Endothelial cell of umbilical vein (primary cell): ENCODE measurements around the gene CLIC5. TPM values are rescaled to one million over a fixed set of nuclear protein-coding genes. Genes with fewer than 3 reads are reported as not detected.
A peak's percentile ranks its signal among the peaks of the same experiment; 100 is the strongest.

Experiments used
- BruUV-seq: library from RNA; stranded (reverse); fragments of 400-500 nt; replicated peaks from 2 replicates; lab custom pipeline; 2021; lab: Mats Ljungman, UMichigan
- CTCF ChIA-PET: fragments of 300-600, 350-600 bp; sonication (Branson Sonifier 250); formaldehyde crosslinking; loops from one replicate; lab custom pipeline; 2021; ENCODE audit warnings: antibody characterized with exemption, inconsistent platforms; lab: Charles Lee
- POLR2A ChIA-PET: fragments of 300-600, 350-600 bp; sonication (Branson Sonifier 250); formaldehyde crosslinking; loops from one replicate; lab custom pipeline; 2021; ENCODE audit warnings: antibody characterized with exemption, inconsistent platforms; lab: Charles Lee
- DNase-seq: peaks from one replicate; pipeline ENCODE4 v3.0.0-alpha.2; 2011; ENCODE audit warnings: low read depth, low spot score
- FAIRE-seq: peaks from 2 replicates; lab custom pipeline; 2011; peaks lifted over from hg19 to GRCh38; lab: Jason Lieb, UNC
- H2AFZ ChIP-seq: 2 replicates; pipeline ENCODE4 v1.6.0; 2012; ENCODE audit warnings: low read depth, low read length, control low read depth, inconsistent platforms
- H3K27ac ChIP-seq: 2 replicates; pipeline ENCODE4 v1.5.1; 2011; ENCODE audit warnings: low read depth, mild to moderate bottlenecking, control low read depth, low read length, moderate library complexity; ENCODE audit not compliant: insufficient read depth
- H3K27me3 ChIP-seq, 2 experiments: 2 replicates each; pipeline versions ENCODE4 v1.6.0 to v1.6.1; 2011; ENCODE audit warnings: low read length in 2 of 2, mixed read lengths in 1 of 2; ENCODE audit not compliant: control insufficient read depth in 2 of 2, insufficient read depth in 2 of 2
- H3K36me3 ChIP-seq, 2 experiments: 2 replicates in 1 of 2; 3 replicates in 1 of 2; pipeline ENCODE4 v1.5.1; 2011; ENCODE audit warnings: low read length in 2 of 2, mild to moderate bottlenecking in 1 of 2, moderate library complexity in 1 of 2; ENCODE audit not compliant: control insufficient read depth in 2 of 2, insufficient read depth in 2 of 2; ENCODE audit errors: extremely low read depth in 1 of 2
- H3K4me1 ChIP-seq: 3 replicates; pipeline ENCODE4 v1.5.1; 2011; ENCODE audit warnings: mild to moderate bottlenecking, low read length; ENCODE audit not compliant: control insufficient read depth, insufficient read depth; ENCODE audit errors: extremely low read depth
- H3K4me2 ChIP-seq: 2 replicates; pipeline ENCODE4 v1.6.1; 2011; ENCODE audit warnings: low read length, control low read depth, mixed read lengths; ENCODE audit not compliant: insufficient read depth
- H3K4me3 ChIP-seq, 3 experiments: fragments of 200-600 bp in 1 of 3; sonication (generic), shearing (Covaris generic) in 1 of 3; replicated peaks in 1 of 3; 2 replicates each; pipeline ENCODE4 v1.5.1; 2011 to 2016; ENCODE audit warnings: control low read depth in 3 of 3, low read length in 3 of 3, mild to moderate bottlenecking in 2 of 3, inconsistent platforms in 1 of 3, low read depth in 1 of 3, moderate library complexity in 1 of 3; ENCODE audit not compliant: insufficient read depth in 1 of 3
- H3K79me2 ChIP-seq: 2 replicates; pipeline ENCODE4 v1.6.0; 2012; ENCODE audit warnings: low read length, inconsistent platforms; ENCODE audit not compliant: control insufficient read depth, insufficient read depth
- H3K9ac ChIP-seq: replicated peaks from 2 replicates; pipeline ENCODE3; 2011; ENCODE audit warnings: low read length, control low read depth; ENCODE audit not compliant: insufficient read depth; ENCODE audit errors: extremely low read depth
- H3K9me1 ChIP-seq: replicated peaks from 3 replicates; pipeline ENCODE4 v1.6.0; 2011; ENCODE audit warnings: mild to moderate bottlenecking, low read length; ENCODE audit not compliant: control insufficient read depth, insufficient read depth; ENCODE audit errors: extremely low read depth
- H3K9me3 ChIP-seq: replicated peaks from 2 replicates; pipeline ENCODE4 v1.5.1; 2012; ENCODE audit warnings: low read length, inconsistent platforms; ENCODE audit not compliant: control insufficient read depth, insufficient read depth
- H4K20me1 ChIP-seq: replicated peaks from 2 replicates; pipeline ENCODE3; 2011; ENCODE audit warnings: mild to moderate bottlenecking, low read length; ENCODE audit not compliant: control insufficient read depth, insufficient read depth; ENCODE audit errors: extremely low read depth
- EZH2 ChIP-seq: IDR thresholded peaks from 2 replicates; pipeline ENCODE4 v1.6.1; 2012; ENCODE audit warnings: borderline replicate concordance, low read depth, mild to moderate bottlenecking, moderate library complexity, low read length, inconsistent platforms; ENCODE audit not compliant: severe bottlenecking
- FOS ChIP-seq: IDR thresholded peaks from 2 replicates; pipeline ENCODE4 v1.6.1; 2011; ENCODE audit warnings: mild to moderate bottlenecking, low read length, moderate library complexity, borderline replicate concordance; ENCODE audit not compliant: insufficient read depth
- GATA2 ChIP-seq: IDR thresholded peaks from 2 replicates; pipeline ENCODE4 v1.7.0; 2011; ENCODE audit warnings: low read depth, mild to moderate bottlenecking, moderate library complexity, mixed read lengths, low read length; ENCODE audit not compliant: insufficient read length, insufficient read depth
- JUN ChIP-seq: IDR thresholded peaks from 2 replicates; pipeline ENCODE4 v1.6.1; 2011; ENCODE audit warnings: borderline replicate concordance, low read depth; ENCODE audit not compliant: insufficient read length, insufficient read depth
- dilution Hi-C: fragments of 300-500 bp; cut with MboI; formaldehyde crosslinking; loops from one replicate; pipeline ENCODE4 v1.15.0; 2019; ENCODE audit warnings: low sequenced_read_pairs; ENCODE audit not compliant: extremely low pct_ligation_motif_present
- intact Hi-C: fragments of 100-400 bp; cut with micrococcal nuclease; formaldehyde crosslinking; loops from one replicate; pipeline ENCODE4 v1.10.0; 2022
- polyA plus RNA-seq, 4 experiments: library from polyadenylated mRNA; depleted of rRNA in 3 of 4; stranded (reverse) in 3 of 4; unstranded in 1 of 4; fragments of >200 nt; gene quantifications; 2 replicates each; pipeline versions ENCODE4 v1.2.1 to v1.2.3, GENCODE V29; 2011 to 2012; ENCODE audit warnings: missing spikeins in 1 of 4
- total RNA-seq: library from RNA; stranded (reverse); gene quantifications from 2 replicates; pipeline ENCODE4 v1.2.3, GENCODE V29; 2021
- TF ChIP-seq, protein P1 (sequence below), 2 donors: IDR thresholded peaks; 1 replicate in 1 of 2; 2 replicates in 1 of 2; pipeline ENCODE4 v1.5.1; 2011; ENCODE audit warnings: low read length in 2 of 2, mild to moderate bottlenecking in 2 of 2, moderate library complexity in 2 of 2, control low read depth in 1 of 2, inconsistent platforms in 1 of 2, low read depth in 1 of 2; ENCODE audit not compliant: insufficient read depth in 1 of 2; ENCODE audit errors: extremely low read depth in 1 of 2

Gene CLIC5
- total and polyA plus RNA-seq, 2 donors (not counting 3 experiments of a cell fraction or from before 2014, with no cell fraction given) = 0.07 TPM; not detected in 1

DNA sequence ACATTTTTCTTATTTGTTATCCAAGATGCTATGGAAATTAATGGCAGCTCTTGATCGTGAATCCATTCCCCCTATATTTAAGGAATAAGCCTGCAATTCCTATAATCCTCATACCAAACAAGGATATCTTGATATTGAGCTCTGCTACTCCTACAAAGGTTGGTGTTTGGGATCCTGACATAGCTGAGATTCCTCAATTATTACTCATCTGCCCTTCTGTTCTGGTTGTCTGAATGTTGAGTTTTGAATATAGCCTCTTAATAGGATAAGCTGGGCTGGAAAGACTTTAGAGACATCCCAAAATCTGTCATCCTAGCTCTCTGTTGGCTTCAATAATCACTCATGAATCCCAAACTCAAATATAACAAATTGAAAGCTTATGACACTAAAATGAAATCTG, 49.9 kb downstream of the CLIC5 start:
- POLR2A ChIA-PET = no interaction called here

DNA sequence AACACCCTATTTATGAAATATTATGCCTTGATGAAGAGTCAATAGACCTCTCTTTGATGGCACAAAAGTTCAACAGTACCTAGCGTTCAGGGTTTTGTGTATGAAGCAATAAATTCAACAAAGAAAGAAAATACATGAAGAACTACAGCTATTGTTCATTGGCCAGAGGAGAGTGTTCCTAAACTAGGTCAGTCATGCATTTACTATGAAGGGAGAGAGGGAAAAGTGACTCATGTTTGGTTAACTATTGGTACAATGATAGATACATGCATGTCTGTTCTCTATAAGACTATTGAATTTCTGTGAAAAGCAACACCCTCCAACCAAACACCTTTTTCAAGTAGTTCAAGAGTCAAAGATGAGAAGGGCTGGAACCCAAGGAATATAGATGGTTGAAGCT, 50.7 kb downstream of the CLIC5 start:
- no peak overlapping the region for H3K4me3 ChIP-seq
- H2AFZ ChIP-seq = no peak overlapping the region
- DNase-seq (no peak), FAIRE-seq (no peak)
- H4K20me1 ChIP-seq = no peaks in the 10 kb centered on the region
- H3K4me2 ChIP-seq = no peak overlapping the region
- H3K9me1 ChIP-seq = no peaks in the 10 kb centered on the region
- H3K27me3 ChIP-seq = no peaks in the 10 kb centered on the region
- TF ChIP-seq FOS (peak; percentile 26), JUN (no peak)
- POLR2A ChIA-PET = no interaction called here
- no TSS peak for BruUV-seq
- H3K4me1 ChIP-seq = no peaks in the 10 kb centered on the region
- H3K9ac ChIP-seq = no peak overlapping the region
- no peaks in the 10 kb centered on the region for H3K79me2 ChIP-seq
- CTCF ChIA-PET = no interaction called here
- dilution Hi-C loops (no loop called here), intact Hi-C loops (no loop called here)
- no peaks in the 10 kb centered on the region for H3K9me3 ChIP-seq
- no peaks in the 10 kb centered on the region for H3K36me3 ChIP-seq
- no peak overlapping the region for H3K27ac ChIP-seq

More for the DNA sequence above, 49.9 kb downstream of the CLIC5 start:
- dilution Hi-C loops (no loop called here), intact Hi-C loops (no loop called here)
- no TSS peak for BruUV-seq
- Histone ChIP-seq H3K9me1 (no peaks in the 10 kb centered on the region), H4K20me1 (no peaks in the 10 kb centered on the region), H3K27ac (no peak overlapping the region), H3K9ac (no peak overlapping the region), H3K9me3 (no peaks in the 10 kb centered on the region), H3K36me3 (no peaks in the 10 kb centered on the region), H3K79me2 (no peaks in the 10 kb centered on the region), H3K4me1 (no peaks in the 10 kb centered on the region), H2AFZ (no peak overlapping the region), H3K27me3 (no peaks in the 10 kb centered on the region), H3K4me2 (no peak overlapping the region), H3K4me3 (no peak overlapping the region)
- no peak for TF ChIP-seq EZH2
- peak; percentile 7 for TF ChIP-seq FOS
- TF ChIP-seq, protein P1, sequence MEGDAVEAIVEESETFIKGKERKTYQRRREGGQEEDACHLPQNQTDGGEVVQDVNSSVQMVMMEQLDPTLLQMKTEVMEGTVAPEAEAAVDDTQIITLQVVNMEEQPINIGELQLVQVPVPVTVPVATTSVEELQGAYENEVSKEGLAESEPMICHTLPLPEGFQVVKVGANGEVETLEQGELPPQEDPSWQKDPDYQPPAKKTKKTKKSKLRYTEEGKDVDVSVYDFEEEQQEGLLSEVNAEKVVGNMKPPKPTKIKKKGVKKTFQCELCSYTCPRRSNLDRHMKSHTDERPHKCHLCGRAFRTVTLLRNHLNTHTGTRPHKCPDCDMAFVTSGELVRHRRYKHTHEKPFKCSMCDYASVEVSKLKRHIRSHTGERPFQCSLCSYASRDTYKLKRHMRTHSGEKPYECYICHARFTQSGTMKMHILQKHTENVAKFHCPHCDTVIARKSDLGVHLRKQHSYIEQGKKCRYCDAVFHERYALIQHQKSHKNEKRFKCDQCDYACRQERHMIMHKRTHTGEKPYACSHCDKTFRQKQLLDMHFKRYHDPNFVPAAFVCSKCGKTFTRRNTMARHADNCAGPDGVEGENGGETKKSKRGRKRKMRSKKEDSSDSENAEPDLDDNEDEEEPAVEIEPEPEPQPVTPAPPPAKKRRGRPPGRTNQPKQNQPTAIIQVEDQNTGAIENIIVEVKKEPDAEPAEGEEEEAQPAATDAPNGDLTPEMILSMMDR (IDR thresholded peaks at IDR 0.05; ENCODE audit: extremely low read depth in 1 of 2, insufficient read depth in 1 of 2, low read depth in 1 of 2, low read length in 2 of 2) = no peak
- TF ChIP-seq GATA2 = no peak
- FAIRE-seq (no peak), DNase-seq (no peak)
- CTCF ChIA-PET = no interaction called here
